NCI-H510A (cell line): ENCODE measurements around the gene FAM53C.

Experiments used
- DNase-seq: peaks from one replicate; lab custom pipeline; 2025; lab: John Stamatoyannopoulos, UW

FAM53C gene

DNA sequence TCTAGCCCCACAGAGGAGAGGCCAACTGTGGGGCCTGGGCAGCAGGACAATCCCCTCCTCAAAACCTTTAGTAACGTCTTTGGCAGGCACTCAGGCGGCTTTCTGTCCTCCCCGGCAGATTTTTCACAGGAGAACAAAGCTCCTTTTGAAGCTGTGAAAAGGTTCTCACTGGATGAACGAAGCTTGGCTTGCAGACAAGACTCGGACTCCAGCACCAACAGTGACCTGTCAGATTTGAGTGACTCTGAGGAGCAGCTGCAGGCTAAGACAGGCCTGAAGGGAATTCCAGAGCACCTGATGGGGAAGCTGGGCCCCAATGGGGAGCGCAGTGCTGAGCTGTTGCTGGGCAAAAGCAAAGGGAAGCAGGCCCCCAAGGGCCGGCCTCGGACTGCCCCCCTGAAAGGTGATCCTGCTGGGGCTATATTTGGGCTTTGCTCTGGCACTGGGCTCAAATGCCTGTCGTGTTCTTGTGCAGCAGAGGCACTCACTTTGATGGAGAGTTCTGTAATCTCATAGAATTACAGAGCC, 53.9 kb downstream of the FAM53C start:
- DNase-seq: no peak
